Lower lobe of right lung (tissue), 2 donors: ENCODE measurements around the gene RGS1. TPM values are rescaled to one million over a fixed set of nuclear protein-coding genes. Genes with fewer than 3 reads are reported as not detected.

Source experiments
- ATAC-seq, 2 donors: fragments of 200-7000 bp; cut with Tn5 transposase; one replicate each; pipeline ENCODE4 v1.9.1; 2020 to 2022; ENCODE audit warnings: mild to moderate bottlenecking in 2 of 2, moderate library complexity in 2 of 2
- DNase-seq: peaks from one replicate; pipeline ENCODE4 v3.0.0-alpha.2; 2020
- H3K27ac ChIP-seq: fragments of 200-600 bp; one replicate; pipeline ENCODE4 v1.8.0; 2022
- H3K27me3 ChIP-seq: fragments of 200-600 bp; one replicate; pipeline ENCODE4 v1.8.0; 2022; ENCODE audit warnings: low read depth
- H3K36me3 ChIP-seq: fragments of 200-600 bp; one replicate; pipeline ENCODE4 v1.8.0; 2022; ENCODE audit warnings: mild to moderate bottlenecking
- H3K4me1 ChIP-seq: fragments of 200-600 bp; one replicate; pipeline ENCODE4 v1.8.0; 2022
- H3K4me3 ChIP-seq: fragments of 200-600 bp; one replicate; pipeline ENCODE4 v1.8.0; 2022; ENCODE audit warnings: mild to moderate bottlenecking
- H3K9me3 ChIP-seq: fragments of 200-600 bp; one replicate; pipeline ENCODE4 v1.8.0; 2022
- CTCF ChIP-seq: fragments of 200-600 bp; IDR thresholded peaks from one replicate; pipeline ENCODE4 v1.8.0; 2022; ENCODE audit warnings: antibody characterized with exemption, mild to moderate bottlenecking
- intact Hi-C: fragments of 100-400 bp; cut with DNase I; formaldehyde crosslinking; loops from one replicate; pipeline ENCODE4 v1.11.0; 2022
- total RNA-seq: library from RNA; stranded (reverse); fragmentation: NEBNext Ultra II Directional; extraction: Animal tissue kit (Norgen Biotek cat#: 25700); gene quantifications from one replicate; pipeline ENCODE4 v1.2.1, GENCODE V29; 2021
- donor health status: DM: no; HTN: yes; CAD: no; lungs with severe emphysema.

RGS1 gene
- total RNA-seq, 1 donor from 2014 or later, result 16.3 TPM

DNA sequence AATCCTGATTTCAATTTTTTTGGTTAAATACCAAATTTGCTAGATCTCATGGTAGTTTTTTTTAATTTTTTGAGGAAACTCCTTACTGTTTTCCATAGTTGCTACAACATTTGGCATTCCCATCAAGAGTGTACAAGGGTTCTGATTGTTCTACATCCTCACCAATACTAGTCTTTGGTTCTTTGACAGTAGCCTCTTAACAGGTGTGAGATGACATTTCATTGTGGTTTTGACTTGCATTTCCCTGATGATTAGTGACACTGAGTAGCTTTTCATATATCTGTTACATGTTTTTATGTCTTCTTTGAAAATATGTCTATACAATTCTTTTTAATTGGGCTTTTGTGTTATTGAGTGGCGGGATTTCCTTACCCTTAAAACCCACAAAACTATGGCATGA lies 39.5 kb downstream of the RGS1 start:
- no peaks in the 10 kb centered on the region for H3K9me3 ChIP-seq
- TF ChIP-seq CTCF, result no peak
- intact Hi-C loops, result no loop called here
- no peaks in the 10 kb centered on the region for H3K36me3 ChIP-seq
- no peaks in the 10 kb centered on the region for H3K4me1 ChIP-seq
- no peak for DNase-seq
- no peak for ATAC-seq
- H3K27ac ChIP-seq, result no peak overlapping the region
- H3K4me3 ChIP-seq, result no peak overlapping the region
- no peaks in the 10 kb centered on the region for H3K27me3 ChIP-seq

DNA sequence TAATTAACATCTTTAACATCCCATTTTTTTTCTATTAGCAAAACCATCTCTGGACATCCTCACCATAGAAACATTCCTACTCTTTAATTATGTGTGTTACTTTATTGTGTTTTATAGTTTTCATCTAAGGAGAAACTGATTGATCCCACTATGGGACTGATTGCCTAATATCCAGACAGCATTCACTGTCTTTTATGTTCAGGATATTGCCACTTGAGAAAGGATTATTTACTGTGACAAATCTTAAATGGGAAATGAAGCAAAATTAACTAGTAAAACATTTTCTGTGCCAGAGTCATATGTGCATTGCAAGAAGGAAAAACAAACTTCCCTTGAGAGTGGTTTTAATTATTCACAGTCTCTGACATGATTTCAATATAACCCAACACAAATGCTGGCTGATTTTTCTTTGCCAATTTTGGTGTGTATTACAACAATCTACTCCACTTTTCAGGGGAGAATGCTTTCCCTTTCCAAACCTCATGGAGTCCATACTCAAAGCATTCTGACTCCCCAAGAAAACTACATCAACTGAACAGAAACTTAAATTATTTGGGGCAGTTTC lies 44.6 kb downstream of the RGS1 start:
- H3K4me3 ChIP-seq, result no peak overlapping the region
- TF ChIP-seq CTCF, result no peak
- intact Hi-C loops, result no loop called here
- H3K4me1 ChIP-seq, result no peaks in the 10 kb centered on the region
- H3K27ac ChIP-seq, result no peak overlapping the region
- H3K9me3 ChIP-seq, result no peaks in the 10 kb centered on the region
- DNase-seq, result no peak
- ATAC-seq, result no peak
- no peaks in the 10 kb centered on the region for H3K27me3 ChIP-seq
- no peaks in the 10 kb centered on the region for H3K36me3 ChIP-seq

DNA sequence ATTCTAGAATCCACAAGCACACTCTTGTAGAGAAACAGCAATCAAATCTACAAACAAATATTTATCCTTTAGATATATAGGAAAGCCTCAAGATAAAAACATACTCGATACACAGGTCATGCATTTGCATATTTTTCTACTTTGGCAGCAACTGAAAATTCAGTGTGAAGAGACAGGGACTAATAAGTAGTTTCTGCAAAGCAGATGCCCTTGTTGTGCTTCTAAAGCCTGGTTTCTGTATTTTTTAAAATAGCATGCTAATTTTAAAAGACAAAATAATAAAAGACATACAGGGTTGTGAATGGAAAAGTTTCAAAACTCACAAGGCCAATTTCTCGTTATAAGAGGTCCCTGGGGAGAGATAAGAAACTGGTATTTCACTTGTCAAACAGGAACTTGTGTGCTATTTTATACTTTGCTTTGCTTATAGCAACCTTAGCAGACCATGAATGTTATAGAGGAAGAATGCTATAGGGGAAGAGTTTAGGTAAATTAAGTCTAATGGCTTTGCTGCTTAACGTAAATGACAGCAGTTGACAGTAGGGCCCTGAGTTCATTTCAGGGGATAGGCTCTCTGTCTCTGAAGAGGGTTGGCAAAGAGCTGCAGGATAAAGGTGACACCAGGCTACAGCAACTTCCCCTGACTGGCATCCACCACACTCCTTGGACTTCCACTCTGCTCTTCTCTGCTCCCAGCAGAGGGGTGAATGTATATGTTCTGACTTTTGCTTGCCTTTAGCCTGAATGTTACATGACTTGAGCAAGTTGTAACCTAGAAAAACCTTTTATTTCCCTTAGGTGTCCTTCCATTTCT lies 51.0 kb downstream of the RGS1 start:
- no peak overlapping the region for H3K27ac ChIP-seq
- H3K27me3 ChIP-seq, result no peaks in the 10 kb centered on the region
- no peak overlapping the region for H3K4me3 ChIP-seq
- H3K4me1 ChIP-seq, result no peaks in the 10 kb centered on the region
- H3K36me3 ChIP-seq, result no peaks in the 10 kb centered on the region
- no peak for TF ChIP-seq CTCF
- DNase-seq (no peak), ATAC-seq (no peak)
- intact Hi-C loops, result no loop called here
- no peaks in the 10 kb centered on the region for H3K9me3 ChIP-seq

- intact Hi-C loops, result no loop called here
- ATAC-seq, result no peak
Measured at GRCh38 chr1:192627901-192628300, 52.3 kb downstream of the RGS1 start.

DNA sequence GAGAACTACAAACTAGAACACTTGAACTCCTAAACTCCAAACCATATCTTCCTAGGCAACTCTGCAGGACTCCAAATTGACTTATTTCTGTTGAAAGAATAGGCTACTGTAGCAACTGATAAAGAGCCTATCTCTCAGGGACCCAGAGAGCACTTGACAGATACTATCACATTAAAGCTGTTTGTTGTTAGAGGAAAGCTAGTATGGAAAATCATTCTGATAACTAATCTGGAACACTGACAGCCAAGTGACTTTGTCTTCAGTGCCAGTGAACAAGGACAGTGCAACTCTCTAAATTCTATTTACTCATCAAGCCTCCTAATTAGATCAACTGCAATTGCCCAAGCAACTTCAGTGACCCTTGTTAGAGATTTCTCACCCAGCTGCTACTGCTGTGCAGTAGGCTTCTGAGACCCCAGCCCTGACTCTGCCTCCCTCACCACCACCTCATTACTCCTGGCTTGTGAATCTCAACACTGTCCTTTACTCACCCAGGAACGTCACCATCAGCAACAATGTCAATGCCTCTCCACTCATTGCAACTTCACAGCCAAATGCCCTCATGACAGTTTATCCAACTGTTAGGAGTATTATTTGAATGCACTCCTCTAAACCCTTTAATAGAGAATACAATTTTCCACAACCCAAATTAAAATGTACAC lies 53.0 kb downstream of the RGS1 start:
- H3K36me3 ChIP-seq, result no peaks in the 10 kb centered on the region
- DNase-seq (no peak), ATAC-seq (no peak)
- intact Hi-C loops, result no loop called here
- H3K4me1 ChIP-seq, result no peaks in the 10 kb centered on the region
- no peaks in the 10 kb centered on the region for H3K27me3 ChIP-seq
- no peak overlapping the region for H3K27ac ChIP-seq
- TF ChIP-seq CTCF, result no peak
- H3K9me3 ChIP-seq, result no peaks in the 10 kb centered on the region
- H3K4me3 ChIP-seq, result no peak overlapping the region

More at GRCh38 chr1:192627901-192628300, 52.3 kb downstream of the RGS1 start:
- no peaks in the 10 kb centered on the region for H3K9me3 ChIP-seq
- no peak overlapping the region for H3K4me3 ChIP-seq
- H3K4me1 ChIP-seq, result no peaks in the 10 kb centered on the region
- H3K36me3 ChIP-seq, result no peaks in the 10 kb centered on the region
- no peak for DNase-seq
- H3K27ac ChIP-seq, result no peak overlapping the region
- TF ChIP-seq CTCF, result no peak
- H3K27me3 ChIP-seq, result no peaks in the 10 kb centered on the region
